GM10847 (cell line): ENCODE measurements around the gene SH3RF3.

Experiments
- POLR2A ChIP-seq: IDR thresholded peaks from 2 replicates; pipeline ENCODE4 v1.6.1; 2011; ENCODE audit not compliant: insufficient read length; ENCODE audit errors: extremely low read depth

SH3RF3 gene

GRCh38 chr2:109472331-109472959 is 343.4 kb downstream of the SH3RF3 start:
- no peak for TF ChIP-seq POLR2A

- no peak for TF ChIP-seq POLR2A
Observed at GRCh38 chr2:109472974-109473373, 344.0 kb downstream of the SH3RF3 start.

- no peak for TF ChIP-seq POLR2A
Observed at GRCh38 chr2:109473616-109474318, 344.8 kb downstream of the SH3RF3 start.

- no peak for TF ChIP-seq POLR2A
Observed at GRCh38 chr2:109474319-109474825, 345.4 kb downstream of the SH3RF3 start.

- no peak for TF ChIP-seq POLR2A
Observed at GRCh38 chr2:109475531-109476210, 346.7 kb downstream of the SH3RF3 start.

- TF ChIP-seq POLR2A: no peak
Observed at GRCh38 chr2:109476641-109477441, 347.8 kb downstream of the SH3RF3 start.

- no peak for TF ChIP-seq POLR2A
Observed at GRCh38 chr2:109478906-109479493, 350.0 kb downstream of the SH3RF3 start.

- no peak for TF ChIP-seq POLR2A
Observed at GRCh38 chr2:109479804-109480203, 350.8 kb downstream of the SH3RF3 start.

- TF ChIP-seq POLR2A: no peak
Observed at GRCh38 chr2:109480486-109481195, 351.6 kb downstream of the SH3RF3 start.

GRCh38 chr2:109481196-109481555 is 352.2 kb downstream of the SH3RF3 start:
- TF ChIP-seq POLR2A: no peak

- TF ChIP-seq POLR2A: no peak
Observed at GRCh38 chr2:109481599-109481998, 352.6 kb downstream of the SH3RF3 start.

GRCh38 chr2:109482361-109482861 is 353.4 kb downstream of the SH3RF3 start:
- TF ChIP-seq POLR2A: no peak

- TF ChIP-seq POLR2A: no peak
Observed at GRCh38 chr2:109486711-109487535, 357.9 kb downstream of the SH3RF3 start.
